ENCODE data around the gene MC3R.

MC3R gene

GRCh38 chr20:56204206-56204605 lies 44.3 kb upstream of the MC3R start:
- TF ChIP-seq EZH2 (optimal IDR thresholded peaks at IDR 0.05; ENCODE audit: low read depth, low read length) (no peak), EZH2phosphoT487 (IDR thresholded peaks at IDR 0.05; ENCODE audit: low read length) (no peak), CTCF (IDR thresholded peaks at IDR 0.05; ENCODE audit: low read length) (no peak)

GRCh38 chr20:56205346-56205745 lies 43.2 kb upstream of the MC3R start:
- H3K36me3 ChIP-seq (replicated peaks; ENCODE audit: insufficient read depth, low read length), result no peaks in the 10 kb centered on the region
- no peak for DNase-seq
- H3K4me1 ChIP-seq (ENCODE audit: low read length), result no peaks in the 10 kb centered on the region
- H3K9ac ChIP-seq (ENCODE audit: low read length), result no peak overlapping the region
- no peak overlapping the region for H3K27ac ChIP-seq (ENCODE audit: low read length)
- no peak for TF ChIP-seq EZH2phosphoT487 (IDR thresholded peaks at IDR 0.05; ENCODE audit: low read length)
- no peak for TF ChIP-seq EZH2 (optimal IDR thresholded peaks at IDR 0.05; ENCODE audit: low read depth, low read length)
- TF ChIP-seq CTCF (IDR thresholded peaks at IDR 0.05; ENCODE audit: low read length), result no peak
- no peaks in the 10 kb centered on the region for H4K20me1 ChIP-seq (ENCODE audit: insufficient read depth, low read length)
- no peaks in the 10 kb centered on the region for H3F3A ChIP-seq (ENCODE audit: insufficient read depth, low read length)
- no peak overlapping the region for H2AFZ ChIP-seq (ENCODE audit: low read length)
- H3K9me2 ChIP-seq (replicated peaks; ENCODE audit: insufficient read depth, low read length), result no peaks in the 10 kb centered on the region
- H3K4me3 ChIP-seq (ENCODE audit: low read length), result no peak overlapping the region
- no peaks in the 10 kb centered on the region for H3K27me3 ChIP-seq (replicated peaks; ENCODE audit: insufficient read depth, low read length)
- no peaks in the 10 kb centered on the region for H3K79me2 ChIP-seq (ENCODE audit: low read length)
- no peak overlapping the region for H3K4me2 ChIP-seq (ENCODE audit: low read depth, low read length)
- H3K9me3 ChIP-seq (replicated peaks; ENCODE audit: insufficient read depth, low read length), result no peaks in the 10 kb centered on the region

More at GRCh38 chr20:56204206-56204605, 44.3 kb upstream of the MC3R start:
- Histone ChIP-seq H3K79me2 (ENCODE audit: low read length) (no peaks in the 10 kb centered on the region), H3K9ac (ENCODE audit: low read length) (no peak overlapping the region), H3K4me3 (ENCODE audit: low read length) (no peak overlapping the region), H3K9me3 (replicated peaks; ENCODE audit: insufficient read depth, low read length) (no peaks in the 10 kb centered on the region), H3K27me3 (replicated peaks; ENCODE audit: insufficient read depth, low read length) (no peaks in the 10 kb centered on the region), H4K20me1 (ENCODE audit: insufficient read depth, low read length) (no peaks in the 10 kb centered on the region), H3K4me2 (ENCODE audit: low read depth, low read length) (no peak overlapping the region), H3K27ac (ENCODE audit: low read length) (no peak overlapping the region), H2AFZ (ENCODE audit: low read length) (no peak overlapping the region), H3K9me2 (replicated peaks; ENCODE audit: insufficient read depth, low read length) (no peaks in the 10 kb centered on the region), H3K36me3 (replicated peaks; ENCODE audit: insufficient read depth, low read length) (no peaks in the 10 kb centered on the region), H3K4me1 (ENCODE audit: low read length) (no peaks in the 10 kb centered on the region), H3F3A (ENCODE audit: insufficient read depth, low read length) (no peaks in the 10 kb centered on the region)
- no peak for DNase-seq

- no peak for DNase-seq
- Histone ChIP-seq H3F3A (ENCODE audit: insufficient read depth, low read length) (no peaks in the 10 kb centered on the region), H3K4me1 (ENCODE audit: low read length) (no peaks in the 10 kb centered on the region), H3K9ac (ENCODE audit: low read length) (no peak overlapping the region), H3K4me3 (ENCODE audit: low read length) (no peak overlapping the region), H3K9me3 (replicated peaks; ENCODE audit: insufficient read depth, low read length) (no peaks in the 10 kb centered on the region), H3K36me3 (replicated peaks; ENCODE audit: insufficient read depth, low read length) (no peaks in the 10 kb centered on the region), H3K9me2 (replicated peaks; ENCODE audit: insufficient read depth, low read length) (no peaks in the 10 kb centered on the region), H2AFZ (ENCODE audit: low read length) (no peak overlapping the region), H3K27me3 (replicated peaks; ENCODE audit: insufficient read depth, low read length) (no peaks in the 10 kb centered on the region), H3K4me2 (ENCODE audit: low read depth, low read length) (no peak overlapping the region), H4K20me1 (ENCODE audit: insufficient read depth, low read length) (no peaks in the 10 kb centered on the region), H3K27ac (ENCODE audit: low read length) (no peak overlapping the region), H3K79me2 (ENCODE audit: low read length) (no peaks in the 10 kb centered on the region)
- TF ChIP-seq EZH2 (optimal IDR thresholded peaks at IDR 0.05; ENCODE audit: low read depth, low read length) (no peak), EZH2phosphoT487 (IDR thresholded peaks at IDR 0.05; ENCODE audit: low read length) (no peak), CTCF (IDR thresholded peaks at IDR 0.05; ENCODE audit: low read length) (no peak)
Observed at GRCh38 chr20:56207656-56208055, 40.9 kb upstream of the MC3R start.
